Rectal smooth muscle tissue (tissue), 1 donor: ENCODE data around the gene GAK.
"Not testable (repeated sequence)": the region's sequence is repeated elsewhere in the genome, so short reads cannot be mapped to it uniquely, and the experiment has no call there.

Experiments used
- H3K27ac ChIP-seq: one replicate; pipeline ENCODE4 v1.7.0; 2013; ENCODE audit warnings: low read depth, low read length, inconsistent platforms
- H3K27me3 ChIP-seq: one replicate; pipeline ENCODE4 v1.7.0; 2013; ENCODE audit warnings: low read length; ENCODE audit not compliant: control insufficient read depth, insufficient read depth
- H3K36me3 ChIP-seq: one replicate; pipeline ENCODE4 v1.7.0; 2013; ENCODE audit warnings: low read length; ENCODE audit not compliant: control insufficient read depth, insufficient read depth
- H3K4me1 ChIP-seq: one replicate; pipeline ENCODE4 v1.7.0; 2013; ENCODE audit warnings: low read length; ENCODE audit not compliant: control insufficient read depth, insufficient read depth
- H3K4me3 ChIP-seq: one replicate; pipeline ENCODE4 v1.7.0; 2013; ENCODE audit warnings: low read length
- H3K9ac ChIP-seq: one replicate; pipeline ENCODE4 v1.7.0; 2013; ENCODE audit warnings: low read length

GAK gene

DNA sequence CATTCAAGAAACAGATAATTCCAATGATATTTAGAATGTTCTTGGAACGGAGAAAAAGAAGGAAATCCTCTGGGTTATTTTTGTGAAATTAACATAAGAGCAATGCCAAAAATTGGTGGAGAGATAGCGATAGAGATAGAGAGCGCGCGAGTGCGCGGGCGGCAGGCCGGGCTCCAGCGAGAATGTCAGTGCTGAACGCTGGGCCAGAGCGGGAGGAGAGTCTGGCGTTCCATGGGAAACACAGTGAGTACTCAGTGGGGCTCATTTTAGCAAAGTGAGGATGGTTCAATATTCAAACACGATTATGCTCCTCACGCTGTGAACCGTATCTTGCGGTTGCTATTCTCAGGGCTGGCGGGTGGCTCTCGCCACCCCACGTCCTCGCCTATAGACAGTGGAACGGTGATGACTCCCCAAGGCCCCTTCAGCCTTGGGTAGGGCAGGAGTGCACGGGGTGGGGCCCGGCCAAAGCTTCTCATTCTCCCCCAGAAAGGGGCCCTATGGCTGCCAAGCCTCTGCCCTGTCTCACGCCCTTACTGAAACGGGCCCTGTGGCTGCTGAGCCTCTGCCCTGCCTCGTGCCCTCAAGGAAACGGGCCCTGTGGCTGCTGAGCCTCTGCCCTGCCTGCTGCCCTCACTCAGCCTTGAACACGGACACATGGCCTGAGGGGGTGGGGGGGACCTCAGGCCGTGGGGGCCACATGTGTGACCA, 123.1 kb downstream of the GAK start:
- Histone ChIP-seq H3K36me3 (no peaks in the 10 kb centered on the region), H3K27me3 (no peaks in the 10 kb centered on the region), H3K4me3 (no peak overlapping the region), H3K4me1 (no peaks in the 10 kb centered on the region), H3K9ac (no peak overlapping the region), H3K27ac (no peak overlapping the region)

DNA sequence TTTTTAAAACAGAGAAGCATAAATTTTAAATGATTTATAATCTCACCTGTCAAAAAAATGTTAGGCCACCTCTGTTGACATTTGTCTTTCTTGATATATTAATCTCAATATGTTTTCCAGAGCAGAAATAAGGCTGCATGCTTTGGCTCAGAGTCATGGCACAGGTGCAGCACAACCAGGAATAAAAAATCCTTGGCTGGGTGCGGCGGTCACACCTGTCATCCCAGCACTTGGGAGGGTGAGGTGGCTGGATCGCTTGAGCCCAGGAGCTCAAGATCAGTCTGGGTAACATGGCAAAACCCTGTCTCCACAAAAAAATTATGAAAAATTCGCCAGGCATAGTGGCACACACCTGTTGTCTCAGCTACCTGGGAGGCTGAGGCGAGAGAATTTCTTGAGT, 124.3 kb downstream of the GAK start:
- Histone ChIP-seq H3K4me3 (no peak overlapping the region), H3K4me1 (no peaks in the 10 kb centered on the region), H3K27me3 (no peaks in the 10 kb centered on the region), H3K27ac (no peak overlapping the region), H3K9ac (no peak overlapping the region), H3K36me3 (no peaks in the 10 kb centered on the region)

DNA sequence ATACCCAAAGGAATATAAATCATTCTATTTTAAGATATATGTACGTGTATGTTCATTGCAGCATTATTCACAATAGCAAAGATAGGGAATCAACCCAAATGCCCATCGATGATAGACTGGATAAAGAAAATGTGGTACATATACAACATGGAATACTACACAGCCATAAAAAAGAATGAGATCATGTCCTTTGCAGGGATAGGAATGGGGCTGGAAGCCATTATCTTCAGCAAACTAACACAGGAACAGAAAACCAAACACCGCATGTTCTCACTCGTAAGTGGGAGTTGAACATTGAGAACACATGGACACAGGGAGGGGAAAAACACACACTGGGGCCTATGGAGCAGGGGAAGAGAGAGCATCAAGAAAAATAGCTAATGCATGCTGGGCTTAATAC, 125.1 kb downstream of the GAK start:
- H3K4me1 ChIP-seq: not testable (repeated sequence)

DNA sequence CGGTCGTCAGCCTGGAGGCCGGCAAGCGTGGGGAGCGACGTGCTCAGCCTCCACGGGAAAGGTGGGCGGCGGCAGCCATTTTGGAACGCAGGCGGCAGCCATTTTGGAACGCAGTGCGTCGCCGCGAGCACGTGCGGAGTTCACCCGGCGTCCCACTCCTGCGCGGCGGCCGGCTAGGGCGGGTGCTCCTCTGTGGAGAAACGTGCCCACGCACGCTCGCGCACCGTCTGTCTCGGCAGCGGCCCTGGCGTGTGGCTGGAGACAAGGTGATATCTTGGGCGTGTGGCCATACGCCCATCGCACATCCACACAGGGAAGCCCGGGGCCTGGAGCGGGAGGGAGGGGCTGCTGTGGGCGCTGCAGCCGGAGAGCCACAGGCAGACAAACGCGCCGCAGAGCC, 127.3 kb downstream of the GAK start:
- Histone ChIP-seq H3K4me3 (no peak overlapping the region), H3K4me1 (no peaks in the 10 kb centered on the region), H3K27me3 (no peaks in the 10 kb centered on the region), H3K27ac (no peak overlapping the region), H3K9ac (no peak overlapping the region), H3K36me3 (no peaks in the 10 kb centered on the region)

More for the DNA sequence above, 125.1 kb downstream of the GAK start:
- not testable (repeated sequence) for H3K27ac ChIP-seq, H3K4me3 ChIP-seq, H3K36me3 ChIP-seq, H3K9ac ChIP-seq, H3K27me3 ChIP-seq

DNA sequence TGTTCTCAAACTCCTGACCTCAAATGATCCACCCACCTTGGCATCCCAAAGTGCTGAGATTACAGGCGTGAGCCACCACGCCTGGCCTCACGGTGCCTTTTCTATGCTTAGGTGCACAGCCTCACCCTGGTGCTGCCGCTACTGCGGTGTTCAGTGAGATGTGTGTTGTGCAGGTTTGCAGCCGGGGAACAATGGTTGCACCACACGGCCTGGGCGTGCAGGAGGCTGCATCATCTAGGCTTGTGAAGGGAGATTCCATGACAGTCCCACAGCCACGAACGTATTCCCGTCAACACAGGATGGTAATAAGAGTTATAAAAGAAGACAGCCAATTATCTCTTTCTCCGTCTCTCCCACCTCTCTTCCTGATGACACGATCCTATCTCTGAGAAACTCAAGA, 128.2 kb downstream of the GAK start:
- Histone ChIP-seq H3K36me3 (no peaks in the 10 kb centered on the region), H3K4me3 (no peak overlapping the region), H3K27me3 (no peaks in the 10 kb centered on the region), H3K9ac (no peak overlapping the region), H3K27ac (no peak overlapping the region), H3K4me1 (no peaks in the 10 kb centered on the region)

DNA sequence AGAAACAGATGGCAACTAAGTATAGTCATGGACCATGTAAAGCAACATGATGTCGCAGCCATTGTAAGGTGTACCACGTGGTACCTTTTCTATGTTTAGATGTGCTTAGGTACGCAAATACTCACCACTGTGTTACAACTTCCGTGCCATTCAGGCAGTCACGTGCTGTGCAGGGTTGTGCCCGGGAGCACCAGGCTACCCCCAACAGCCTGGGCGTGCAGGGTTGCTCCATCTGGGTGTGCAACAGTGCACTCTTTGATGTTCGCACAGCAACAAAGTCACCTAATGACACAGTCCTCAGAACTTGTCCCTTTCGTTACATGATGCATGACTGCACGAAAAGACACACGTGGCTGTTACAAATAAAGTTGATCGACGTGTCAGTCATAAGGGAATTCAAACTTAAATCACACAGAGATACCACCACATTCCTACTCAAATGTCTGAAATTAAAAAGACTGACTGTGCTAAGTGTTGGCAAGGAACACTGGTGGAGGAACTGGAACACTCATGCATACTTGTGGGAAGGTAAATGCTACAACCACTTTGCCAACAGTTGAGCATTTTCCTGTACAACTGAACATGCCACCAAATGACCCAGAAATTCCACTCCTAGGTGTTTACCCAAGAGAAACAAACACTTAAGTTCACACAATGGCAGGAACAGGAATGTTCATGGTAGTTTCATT, 130.5 kb downstream of the GAK start:
- no peak overlapping the region for H3K9ac ChIP-seq
- H3K27ac ChIP-seq: no peak overlapping the region
- H3K36me3 ChIP-seq: no peaks in the 10 kb centered on the region
- H3K4me1 ChIP-seq: no peaks in the 10 kb centered on the region
- no peak overlapping the region for H3K4me3 ChIP-seq
- peaks cover 2% of the 10 kb centered on the region for H3K27me3 ChIP-seq
